Measurements from ENCODE around the gene MYO18B.

Gene MYO18B

DNA sequence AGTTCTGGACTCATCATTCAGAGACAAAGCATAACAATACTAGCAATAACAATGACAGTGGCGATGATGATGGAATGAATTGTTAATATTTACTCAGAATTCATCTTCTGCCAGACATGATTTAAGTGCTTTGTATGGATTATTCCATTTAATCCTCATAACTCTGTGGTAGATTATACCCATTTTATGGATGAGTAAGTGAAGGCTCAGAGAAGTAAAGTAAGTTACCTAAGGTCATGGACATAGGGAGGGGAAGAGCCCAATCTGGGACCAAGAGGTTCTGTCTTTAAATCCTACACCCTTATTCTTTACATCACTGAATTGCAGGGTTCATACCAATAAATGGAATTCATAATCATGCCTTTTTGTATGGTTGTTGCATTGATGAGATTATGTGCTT lies 72.7 kb downstream of the MYO18B start:
- H3K9me3 ChIP-seq (ENCODE audit: insufficient read depth, low read length) = no peaks in the 10 kb centered on the region
- H3K79me2 ChIP-seq (ENCODE audit: low read length) = no peaks in the 10 kb centered on the region
- no peaks in the 10 kb centered on the region for H3K4me1 ChIP-seq (ENCODE audit: low read length)
- TF ChIP-seq, protein P1, sequence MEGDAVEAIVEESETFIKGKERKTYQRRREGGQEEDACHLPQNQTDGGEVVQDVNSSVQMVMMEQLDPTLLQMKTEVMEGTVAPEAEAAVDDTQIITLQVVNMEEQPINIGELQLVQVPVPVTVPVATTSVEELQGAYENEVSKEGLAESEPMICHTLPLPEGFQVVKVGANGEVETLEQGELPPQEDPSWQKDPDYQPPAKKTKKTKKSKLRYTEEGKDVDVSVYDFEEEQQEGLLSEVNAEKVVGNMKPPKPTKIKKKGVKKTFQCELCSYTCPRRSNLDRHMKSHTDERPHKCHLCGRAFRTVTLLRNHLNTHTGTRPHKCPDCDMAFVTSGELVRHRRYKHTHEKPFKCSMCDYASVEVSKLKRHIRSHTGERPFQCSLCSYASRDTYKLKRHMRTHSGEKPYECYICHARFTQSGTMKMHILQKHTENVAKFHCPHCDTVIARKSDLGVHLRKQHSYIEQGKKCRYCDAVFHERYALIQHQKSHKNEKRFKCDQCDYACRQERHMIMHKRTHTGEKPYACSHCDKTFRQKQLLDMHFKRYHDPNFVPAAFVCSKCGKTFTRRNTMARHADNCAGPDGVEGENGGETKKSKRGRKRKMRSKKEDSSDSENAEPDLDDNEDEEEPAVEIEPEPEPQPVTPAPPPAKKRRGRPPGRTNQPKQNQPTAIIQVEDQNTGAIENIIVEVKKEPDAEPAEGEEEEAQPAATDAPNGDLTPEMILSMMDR (IDR thresholded peaks at IDR 0.05; ENCODE audit: low read depth, low read length) = no peak
- no peak for TF ChIP-seq EZH2phosphoT487 (IDR thresholded peaks at IDR 0.05; ENCODE audit: low read depth)
- no peak overlapping the region for H3K27ac ChIP-seq (ENCODE audit: low read length)
- peaks cover 42% of the 10 kb centered on the region for H3K36me3 ChIP-seq (replicated peaks; ENCODE audit: low read depth, low read length)
- no peak overlapping the region for H3K4me3 ChIP-seq (ENCODE audit: low read length)
- no peak overlapping the region for H2AFZ ChIP-seq (ENCODE audit: low read depth, low read length)
- no peak overlapping the region for H3K9ac ChIP-seq (ENCODE audit: low read length)
- no peaks in the 10 kb centered on the region for H3K27me3 ChIP-seq (ENCODE audit: low read depth, low read length)
- H4K20me1 ChIP-seq (ENCODE audit: insufficient read depth, low read length) = no peaks in the 10 kb centered on the region
- no peak overlapping the region for H3K4me2 ChIP-seq (ENCODE audit: low read length)

DNA sequence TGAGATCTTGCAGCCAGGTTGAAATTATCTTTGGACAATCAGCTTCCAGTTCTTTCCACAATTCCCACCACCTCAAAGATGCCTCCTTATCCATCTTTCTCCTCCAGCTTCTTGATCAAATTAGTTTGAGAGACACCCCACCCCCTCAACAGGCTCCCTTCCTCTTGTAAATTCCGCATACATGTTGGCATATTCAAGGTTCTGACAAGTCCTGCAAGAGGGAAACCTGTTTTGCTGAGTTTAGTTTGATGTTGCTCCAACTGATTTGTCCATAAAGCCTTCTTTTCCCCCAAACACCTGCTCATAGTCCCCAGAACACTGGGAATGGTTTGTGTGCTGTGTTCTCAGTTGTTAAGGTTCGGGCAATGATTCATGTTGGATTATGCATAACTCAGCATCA lies 73.6 kb downstream of the MYO18B start:
- Histone ChIP-seq H3K79me2 (ENCODE audit: low read length) (no peaks in the 10 kb centered on the region), H3K4me1 (ENCODE audit: low read length) (no peaks in the 10 kb centered on the region), H3K9me3 (ENCODE audit: insufficient read depth, low read length) (no peaks in the 10 kb centered on the region), H3K27me3 (ENCODE audit: low read depth, low read length) (no peaks in the 10 kb centered on the region), H3K27ac (ENCODE audit: low read length) (no peak overlapping the region), H3K4me3 (ENCODE audit: low read length) (no peak overlapping the region), H3K9ac (ENCODE audit: low read length) (no peak overlapping the region), H3K4me2 (ENCODE audit: low read length) (no peak overlapping the region), H4K20me1 (ENCODE audit: insufficient read depth, low read length) (no peaks in the 10 kb centered on the region), H2AFZ (ENCODE audit: low read depth, low read length) (no peak overlapping the region), H3K36me3 (replicated peaks; ENCODE audit: low read depth, low read length) (peaks cover 50% of the 10 kb centered on the region)
- TF ChIP-seq EZH2phosphoT487 (IDR thresholded peaks at IDR 0.05; ENCODE audit: low read depth) = no peak
- TF ChIP-seq, protein P1 (IDR thresholded peaks at IDR 0.05; ENCODE audit: low read depth, low read length) = no peak

DNA sequence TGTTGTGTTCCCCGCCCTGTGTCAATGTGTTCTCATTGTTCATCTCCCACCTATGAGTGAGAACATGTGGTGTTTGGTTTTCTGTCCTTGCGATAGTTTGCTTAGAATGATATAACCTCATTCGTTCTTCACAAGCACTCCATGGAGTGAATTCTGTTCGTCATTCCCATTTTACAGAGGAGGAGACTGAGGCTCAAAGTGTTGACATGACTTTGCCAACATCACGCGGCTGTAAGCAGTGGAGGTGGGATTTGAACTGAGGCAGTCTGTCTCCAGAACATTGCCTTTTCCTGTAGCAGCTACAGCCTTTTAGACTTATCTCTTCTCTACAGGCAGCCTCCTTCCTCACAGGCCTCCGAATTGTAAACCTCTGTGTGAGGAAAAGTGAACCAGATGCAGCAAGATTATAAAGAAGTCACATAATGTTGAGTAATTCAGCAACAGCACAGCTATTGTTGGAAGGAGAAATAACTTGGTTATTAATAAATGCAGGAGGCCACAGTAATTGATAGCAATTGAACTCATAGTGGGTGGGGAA lies 74.6 kb downstream of the MYO18B start:
- H3K4me3 ChIP-seq (ENCODE audit: low read length) = no peak overlapping the region
- H3K9ac ChIP-seq (ENCODE audit: low read length) = no peak overlapping the region
- no peak overlapping the region for H3K4me2 ChIP-seq (ENCODE audit: low read length)
- no peak overlapping the region for H3K27ac ChIP-seq (ENCODE audit: low read length)
- H3K4me1 ChIP-seq (ENCODE audit: low read length) = no peaks in the 10 kb centered on the region
- H2AFZ ChIP-seq (ENCODE audit: low read depth, low read length) = no peak overlapping the region
- no peaks in the 10 kb centered on the region for H3K9me3 ChIP-seq (ENCODE audit: insufficient read depth, low read length)
- no peaks in the 10 kb centered on the region for H3K79me2 ChIP-seq (ENCODE audit: low read length)
- no peak for TF ChIP-seq EZH2phosphoT487 (IDR thresholded peaks at IDR 0.05; ENCODE audit: low read depth)
- TF ChIP-seq, protein P1 (IDR thresholded peaks at IDR 0.05; ENCODE audit: low read depth, low read length) = no peak
- no peaks in the 10 kb centered on the region for H3K27me3 ChIP-seq (ENCODE audit: low read depth, low read length)
- no peaks in the 10 kb centered on the region for H4K20me1 ChIP-seq (ENCODE audit: insufficient read depth, low read length)
- peaks cover 52% of the 10 kb centered on the region for H3K36me3 ChIP-seq (replicated peaks; ENCODE audit: low read depth, low read length)

DNA sequence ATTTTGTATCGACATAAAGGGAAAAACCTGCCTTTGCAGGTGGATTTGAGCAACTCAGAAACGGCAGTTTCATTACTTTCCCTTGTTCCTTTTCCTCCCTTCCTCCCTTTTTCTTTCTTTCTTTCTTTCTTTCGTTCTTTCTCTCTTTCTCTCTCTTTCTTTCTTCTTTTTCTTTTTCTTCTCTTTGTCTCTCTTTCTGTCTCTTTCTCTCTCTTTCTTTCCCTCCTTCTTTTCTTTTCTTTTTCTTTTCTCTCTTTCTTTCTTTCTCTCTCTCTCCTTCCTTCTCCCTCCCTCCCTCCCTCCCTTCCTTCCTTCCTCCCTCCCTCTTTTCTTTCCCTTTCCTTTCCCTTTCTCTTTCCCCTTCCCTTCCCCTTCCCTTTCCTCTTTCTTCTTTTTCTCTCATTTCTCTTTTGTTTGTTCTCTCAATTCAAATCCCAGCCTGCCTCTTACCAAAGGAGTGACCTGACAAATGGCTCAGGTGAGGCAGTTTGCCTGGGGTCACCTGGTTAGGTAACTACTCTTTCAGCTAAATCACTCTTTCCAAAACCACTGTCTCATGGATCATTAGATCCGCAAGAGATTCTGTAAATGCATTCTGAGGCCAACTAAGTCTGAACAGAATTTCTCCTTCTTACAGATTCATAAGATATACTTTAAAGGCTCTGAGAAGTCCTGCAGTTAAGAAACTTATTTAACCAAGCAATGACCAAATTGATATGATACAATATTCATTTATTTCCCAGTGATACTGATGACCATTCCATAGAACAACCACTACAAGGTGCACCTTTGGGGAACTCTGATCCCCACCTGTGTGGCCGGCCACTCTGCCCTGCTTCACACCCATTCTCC lies 75.3 kb downstream of the MYO18B start:
- H3K36me3 ChIP-seq (replicated peaks; ENCODE audit: low read depth, low read length) = peaks cover 53% of the 10 kb centered on the region
- H3K4me2 ChIP-seq (ENCODE audit: low read length) = no peak overlapping the region
- no peaks in the 10 kb centered on the region for H3K4me1 ChIP-seq (ENCODE audit: low read length)
- H3K9ac ChIP-seq (ENCODE audit: low read length) = no peak overlapping the region
- no peak overlapping the region for H2AFZ ChIP-seq (ENCODE audit: low read depth, low read length)
- no peaks in the 10 kb centered on the region for H3K27me3 ChIP-seq (ENCODE audit: low read depth, low read length)
- H3K9me3 ChIP-seq (ENCODE audit: insufficient read depth, low read length) = no peaks in the 10 kb centered on the region
- no peaks in the 10 kb centered on the region for H4K20me1 ChIP-seq (ENCODE audit: insufficient read depth, low read length)
- TF ChIP-seq EZH2phosphoT487 (IDR thresholded peaks at IDR 0.05; ENCODE audit: low read depth) = no peak
- TF ChIP-seq, protein P1 (IDR thresholded peaks at IDR 0.05; ENCODE audit: low read depth, low read length) = no peak
- no peaks in the 10 kb centered on the region for H3K79me2 ChIP-seq (ENCODE audit: low read length)
- no peak overlapping the region for H3K27ac ChIP-seq (ENCODE audit: low read length)
- H3K4me3 ChIP-seq (ENCODE audit: low read length) = no peak overlapping the region
